ENCODE data around the gene ZNF169. TPM values are rescaled to one million over a fixed set of nuclear protein-coding genes. Genes with fewer than 3 reads are reported as not detected.

The ZNF169 gene
- total RNA-seq, result 21.9 TPM

DNA sequence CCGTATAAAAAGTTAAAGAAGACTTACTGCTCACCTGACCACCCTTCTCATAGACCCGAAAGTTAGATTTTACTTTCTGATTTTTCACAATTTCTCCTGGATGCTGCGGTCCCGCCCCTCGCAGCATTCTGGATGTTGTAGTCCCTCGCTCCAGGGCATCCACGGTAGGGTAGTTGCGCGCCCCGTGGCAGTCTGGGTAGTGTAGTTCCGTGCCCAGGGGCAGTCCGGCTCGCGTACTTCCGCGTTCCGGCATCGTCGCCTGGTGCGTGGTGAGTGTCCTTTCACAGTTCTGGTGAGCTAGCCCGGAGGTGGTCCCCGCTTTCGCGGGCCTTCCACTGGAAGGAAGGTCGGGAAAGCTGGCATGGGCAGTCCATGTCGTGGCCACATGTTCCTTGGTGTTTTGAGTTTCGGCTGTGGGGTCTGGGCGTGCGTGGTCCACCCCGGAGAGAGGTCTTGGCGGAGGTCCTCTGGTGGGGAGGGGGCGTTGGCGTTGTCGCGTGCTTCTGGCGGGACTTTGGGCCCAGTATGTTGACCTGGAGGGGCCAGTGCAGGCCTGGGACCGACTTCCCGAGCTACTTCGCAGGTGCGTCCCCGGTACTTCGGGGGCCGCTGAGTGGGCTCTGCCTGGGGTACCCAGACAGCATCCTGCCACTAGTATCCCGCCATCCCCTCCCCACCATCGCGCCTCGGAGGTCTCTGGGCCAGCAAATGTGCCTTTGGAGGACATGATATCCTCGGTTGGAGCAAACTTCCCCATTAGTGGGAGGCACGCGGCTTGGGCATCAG lies at the start of gene ZNF169:
ZNF169 (plus strand) TSS at position 222 of the 786 bp plus-strand sequence. CDS start 19,515 bp downstream, outside the sequence.

DNA sequence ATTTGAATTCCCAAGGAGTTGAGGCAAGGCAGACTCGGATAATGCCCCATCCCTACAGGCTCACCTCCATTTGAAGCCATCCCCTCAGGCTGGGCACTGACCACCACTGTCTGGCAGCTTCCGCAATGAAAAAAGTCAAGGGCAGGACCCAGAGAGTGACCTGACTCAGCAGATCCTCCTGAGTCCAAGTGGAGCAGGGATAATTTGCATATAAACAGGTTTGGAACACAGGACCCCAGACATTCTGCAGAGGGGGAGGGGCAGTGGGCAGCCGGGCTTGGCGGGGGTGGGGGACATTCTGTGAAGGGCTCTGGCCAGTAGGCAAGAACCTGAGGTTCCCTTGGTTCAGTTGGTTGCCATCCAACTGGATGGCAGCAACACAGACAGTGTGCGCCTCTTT lies 69.4 kb downstream of the ZNF169 start, which contains the start of gene NUTM2F:
NUTM2F (minus strand) TSS at position 101 of the 400 bp plus-strand sequence; CDS start at position 80, 21 bp downstream.

Other genes starting within 250 kb of the ZNF169 start
- gene PTPDC1, start 174.8 kb upstream of the ZNF169 start, total RNA-seq, result 45.4 TPM
- not detected for gene NUTM2F, start 69.3 kb downstream of the ZNF169 start, total RNA-seq

Measured in parietal lobe (tissue), 1 donor.